GM18868 (cell line): ENCODE measurements around the gene CDC34.

Experiments
- ATAC-seq: cut with Tn5 transposase; IDR thresholded peaks from one replicate; pipeline ENCODE4 v1.9.1; 2021; ENCODE audit warnings: mild to moderate bottlenecking, moderate library complexity; ENCODE audit not compliant: unreplicated experiment

Gene CDC34

DNA sequence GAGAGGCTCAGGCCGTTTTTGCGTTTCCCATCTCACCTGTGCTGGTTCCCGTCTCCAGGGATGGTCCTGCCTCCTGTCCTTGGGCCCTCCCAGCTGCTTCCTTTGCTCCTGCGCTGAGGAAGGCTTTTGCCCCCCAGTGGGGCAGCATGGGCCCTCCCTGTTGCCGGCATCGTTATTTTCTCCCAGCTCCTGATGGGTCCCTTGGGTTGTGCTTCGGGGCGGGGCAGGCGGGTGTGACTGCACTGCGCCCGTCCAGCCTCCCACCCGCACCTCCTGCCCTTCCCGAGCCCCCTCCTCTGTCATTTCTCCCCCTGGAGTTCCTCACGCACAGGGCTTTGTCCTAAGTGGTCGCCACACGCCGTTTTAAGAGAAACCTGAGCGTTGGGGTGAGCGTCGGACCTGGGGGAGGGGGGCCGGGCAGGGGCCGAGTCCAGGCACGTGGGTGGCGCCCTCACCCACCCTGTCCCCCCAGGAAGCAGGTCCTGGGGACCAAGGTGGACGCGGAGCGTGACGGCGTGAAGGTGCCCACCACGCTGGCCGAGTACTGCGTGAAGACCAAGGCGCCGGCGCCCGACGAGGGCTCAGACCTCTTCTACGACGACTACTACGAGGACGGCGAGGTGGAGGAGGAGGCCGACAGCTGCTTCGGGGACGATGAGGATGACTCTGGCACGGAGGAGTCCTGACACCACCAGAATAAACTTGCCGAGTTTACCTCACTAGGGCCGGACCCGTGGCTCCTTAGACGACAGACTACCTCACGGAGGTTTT lies 9.5 kb downstream of the CDC34 start:
- ATAC-seq: no peak

DNA sequence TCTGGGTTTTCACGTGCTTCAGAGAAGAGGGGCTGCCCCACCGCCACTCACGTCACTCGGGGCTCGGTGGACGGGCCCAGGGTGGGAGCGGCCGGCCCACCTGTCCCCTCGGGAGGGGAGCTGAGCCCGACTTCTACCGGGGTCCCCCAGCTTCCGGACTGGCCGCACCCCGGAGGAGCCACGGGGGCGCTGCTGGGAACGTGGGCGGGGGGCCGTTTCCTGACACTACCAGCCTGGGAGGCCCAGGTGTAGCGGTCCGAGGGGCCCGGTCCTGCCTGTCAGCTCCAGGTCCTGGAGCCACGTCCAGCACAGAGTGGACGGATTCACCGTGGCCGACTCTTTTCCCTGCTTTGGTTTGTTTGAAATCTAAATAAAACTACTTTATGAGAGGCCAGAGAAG lies 10.1 kb downstream of the CDC34 start:
- no peak for ATAC-seq

DNA sequence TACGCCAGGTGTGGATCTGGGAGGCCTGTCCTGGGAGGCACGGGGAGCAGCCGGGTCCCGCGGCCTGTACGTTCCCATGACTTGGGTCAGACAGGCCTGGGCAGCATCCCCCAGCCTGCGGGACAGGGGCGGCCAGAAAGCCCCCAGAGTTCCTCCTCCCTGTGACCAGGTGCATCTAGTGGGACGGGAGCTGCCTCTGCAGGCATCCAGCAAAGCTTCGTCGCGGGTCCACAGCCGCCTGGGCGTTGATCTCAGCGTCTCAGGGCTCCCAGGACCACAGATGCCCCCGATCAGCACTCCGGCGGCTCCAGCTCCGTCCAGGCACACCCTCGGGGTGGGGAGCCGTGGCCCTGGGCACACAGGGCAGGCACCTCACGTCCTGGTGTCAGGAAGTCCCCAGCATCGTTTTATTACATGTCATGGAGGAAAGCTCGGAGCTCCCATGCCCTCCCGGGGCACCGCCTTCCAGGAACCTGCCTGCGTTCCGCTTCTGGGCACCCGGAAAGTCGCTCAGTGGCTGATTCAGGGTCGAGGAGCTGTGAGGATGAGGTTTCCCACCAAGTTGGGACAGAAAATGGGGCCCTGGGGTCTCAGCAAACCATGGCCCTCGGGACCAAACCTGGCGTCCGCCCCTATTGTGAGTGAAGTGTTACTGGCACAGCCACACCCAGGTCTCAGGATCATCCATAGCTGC lies 10.8 kb downstream of the CDC34 start:
- no peak for ATAC-seq

GRCh38 chr19:543910-544608 lies 12.5 kb downstream of the CDC34 start, which contains the start of gene GZMM:
Gene GZMM (plus strand): TSS chr19:544053. CDS start chr19:544072, 19 bp downstream.
- ATAC-seq: no peak

DNA sequence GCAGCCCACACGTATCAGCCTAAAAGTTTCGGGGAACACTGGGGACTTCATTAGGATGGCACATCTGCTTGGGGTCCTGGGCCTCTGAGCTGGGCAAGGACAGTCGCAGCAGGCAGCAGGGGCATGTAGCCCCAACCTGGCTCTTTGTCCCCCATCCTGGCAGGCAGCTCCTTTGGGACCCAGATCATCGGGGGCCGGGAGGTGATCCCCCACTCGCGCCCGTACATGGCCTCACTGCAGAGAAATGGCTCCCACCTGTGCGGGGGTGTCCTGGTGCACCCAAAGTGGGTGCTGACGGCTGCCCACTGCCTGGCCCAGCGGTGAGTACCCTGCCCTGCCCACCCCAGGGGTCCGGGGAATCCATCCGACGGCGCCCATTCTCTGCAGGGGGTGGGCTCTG lies 15.6 kb downstream of the CDC34 start:
- no peak for ATAC-seq

- no peak for ATAC-seq
Observed at GRCh38 chr19:547836-548720, 16.5 kb downstream of the CDC34 start.

- no peak for ATAC-seq
Observed at GRCh38 chr19:548886-549830, 17.6 kb downstream of the CDC34 start.

GRCh38 chr19:554817-555216 lies 23.3 kb downstream of the CDC34 start:
- no peak for ATAC-seq

DNA sequence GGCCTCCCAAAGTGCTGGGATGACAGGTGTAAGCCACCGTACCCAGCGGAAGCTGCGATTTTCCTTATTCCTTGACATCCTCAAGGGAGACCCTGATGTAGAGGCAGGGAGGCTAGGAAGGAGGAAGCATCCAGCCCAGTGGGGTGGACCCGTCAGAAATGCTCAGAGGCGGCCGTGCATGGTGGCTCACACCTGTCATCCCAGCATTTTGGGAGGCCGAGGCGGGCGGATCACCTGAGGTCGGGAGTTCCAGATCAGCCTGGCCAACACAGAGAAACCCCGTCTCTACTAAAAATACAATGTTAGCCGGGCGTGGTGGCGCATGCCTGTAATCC lies 23.9 kb downstream of the CDC34 start:
- ATAC-seq: no peak

DNA sequence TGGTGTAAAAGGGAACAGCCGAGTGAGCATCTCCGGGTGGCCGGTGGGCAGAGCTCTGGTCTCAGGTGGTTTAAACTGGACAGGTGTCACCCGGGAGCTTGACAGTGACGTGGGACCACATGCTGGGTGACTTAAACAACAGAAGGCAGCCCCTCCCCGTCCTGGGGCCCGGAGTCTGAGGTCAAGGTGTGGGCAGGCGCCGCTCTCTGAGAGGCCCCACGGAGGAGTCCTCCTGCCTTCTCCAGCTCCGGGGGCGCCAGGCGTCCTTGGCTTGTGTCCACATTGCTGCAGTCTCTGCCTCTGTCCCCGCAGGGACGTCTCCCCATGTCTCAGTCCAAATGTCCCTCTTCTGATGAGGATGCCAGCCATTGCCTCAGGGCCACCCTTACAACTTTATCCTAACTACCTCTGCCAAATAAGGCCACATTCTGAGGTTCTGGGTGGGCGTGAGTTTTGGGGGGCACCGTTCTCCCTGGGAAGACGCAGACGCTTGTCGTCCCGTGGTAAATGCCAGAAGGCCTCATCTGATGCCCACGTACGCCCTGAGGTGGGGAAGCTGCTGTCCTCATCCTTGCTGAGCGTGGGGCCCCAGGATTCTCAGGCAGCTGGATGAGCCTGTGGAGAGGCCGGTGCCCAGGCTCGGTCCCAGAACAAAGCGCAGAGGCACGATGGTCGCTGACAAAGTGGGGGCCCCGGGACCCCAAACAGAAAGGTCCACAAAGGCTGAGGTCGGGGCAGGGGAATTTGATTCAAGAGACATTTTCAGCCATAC lies 25.2 kb downstream of the CDC34 start:
- ATAC-seq: no peak

GRCh38 chr19:558770-559439 lies 27.3 kb downstream of the CDC34 start:
- no peak for ATAC-seq

- ATAC-seq: no peak
Observed at GRCh38 chr19:560121-560520, 28.6 kb downstream of the CDC34 start.

DNA sequence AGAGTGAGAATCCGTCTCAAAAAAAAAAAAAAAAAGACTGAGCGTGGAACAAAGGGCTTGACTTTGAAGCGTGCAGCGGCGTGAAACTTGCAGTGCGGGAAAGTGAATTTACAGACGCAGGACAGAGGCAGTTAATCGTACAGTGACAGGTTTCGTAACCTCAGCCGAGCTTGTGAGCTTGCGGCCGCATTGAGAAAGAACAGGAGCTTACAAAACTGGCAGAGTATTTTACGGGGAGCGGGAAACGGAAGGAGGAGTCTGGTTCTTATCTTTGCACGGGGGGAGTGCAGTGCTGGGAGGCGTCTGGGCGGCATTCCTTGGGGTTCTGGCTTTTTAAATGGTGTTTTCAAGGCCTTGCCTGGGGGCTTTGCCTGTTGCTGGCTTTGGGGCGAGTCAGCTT lies 34.8 kb downstream of the CDC34 start:
- no peak for ATAC-seq

DNA sequence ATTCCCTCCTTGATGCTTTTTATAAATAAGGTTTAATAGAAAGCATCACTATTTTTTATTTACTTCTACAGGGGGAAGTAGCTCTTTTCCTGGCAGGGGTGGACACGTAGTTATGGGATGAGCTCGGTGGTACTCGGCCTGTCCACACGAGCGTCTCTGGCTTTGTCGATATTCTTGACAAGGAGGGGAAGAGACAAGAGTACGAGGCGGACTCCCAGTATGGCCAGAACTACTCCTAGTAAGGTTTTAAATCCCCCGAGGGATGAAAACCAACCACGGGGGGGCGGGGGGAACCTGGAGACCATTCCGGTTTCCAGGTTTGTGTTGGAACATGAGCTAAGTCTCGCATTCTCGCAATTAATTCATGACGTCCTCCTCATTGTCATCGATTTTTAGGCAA lies 35.3 kb downstream of the CDC34 start:
- ATAC-seq: no peak

DNA sequence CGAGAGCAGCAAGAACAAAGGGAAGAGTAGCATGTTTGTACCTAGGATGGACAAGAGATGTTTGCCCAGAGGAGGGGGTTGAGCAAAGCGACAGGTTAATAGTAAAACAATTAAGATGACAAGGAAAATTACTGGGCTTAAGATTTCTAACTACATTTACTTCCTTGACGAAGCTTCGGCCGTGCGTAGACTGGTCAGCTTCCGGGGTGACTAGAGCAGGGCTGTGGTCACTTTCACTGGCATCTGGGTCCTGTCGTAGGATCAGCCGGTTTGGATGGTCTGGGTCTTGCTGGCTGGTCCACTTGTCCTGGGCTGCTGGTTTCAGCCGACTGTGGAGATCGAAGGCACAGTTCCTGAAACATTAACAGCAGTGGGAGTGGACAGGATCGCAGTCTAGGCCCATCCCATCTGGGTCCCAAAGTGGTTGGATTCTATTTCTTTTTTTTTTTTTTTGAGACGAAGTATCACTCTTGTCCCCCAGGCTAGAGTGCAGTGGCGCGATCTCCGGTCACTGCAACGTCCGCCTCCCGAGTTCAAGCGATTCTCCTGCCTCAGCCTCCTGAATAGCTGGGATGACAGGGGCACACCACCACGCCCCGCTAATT lies 35.8 kb downstream of the CDC34 start:
- ATAC-seq: no peak

- ATAC-seq: no peak
Observed at GRCh38 chr19:570251-570686, 38.7 kb downstream of the CDC34 start.

DNA sequence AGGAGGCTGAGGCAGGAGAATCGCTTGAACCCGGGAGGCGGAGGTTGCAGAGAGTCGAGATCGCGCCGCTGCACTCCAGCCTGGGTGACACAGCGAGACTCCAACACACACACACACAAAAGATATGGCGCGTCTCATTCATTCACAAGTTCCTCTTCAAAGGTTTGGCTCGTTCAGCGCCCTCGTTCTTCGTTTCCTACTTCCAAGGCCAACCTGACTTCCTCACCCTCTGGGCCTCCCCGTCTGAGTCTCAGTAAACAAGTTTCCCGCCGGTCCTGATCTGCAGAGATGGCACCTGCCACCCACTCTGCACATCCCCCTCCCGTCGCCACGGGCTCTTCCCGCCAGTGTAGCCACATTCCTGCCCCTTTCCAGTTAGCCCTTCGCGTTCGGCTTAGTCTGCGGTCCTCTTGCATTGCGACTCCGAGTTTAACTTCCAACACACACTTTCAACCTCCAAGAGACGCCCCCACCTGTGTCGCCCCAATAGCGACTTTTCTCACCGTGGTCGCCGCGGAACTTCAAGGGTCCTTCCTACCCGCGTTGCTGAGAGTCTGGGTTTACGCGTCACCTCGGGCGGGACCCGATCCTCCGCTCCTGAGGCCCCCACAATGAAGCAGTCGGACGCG lies 39.5 kb downstream of the CDC34 start:
- ATAC-seq: no peak

GRCh38 chr19:571566-571974 lies 40.0 kb downstream of the CDC34 start:
- no peak for ATAC-seq
